ENCODE measurements around the gene SLC31A1. TPM values are rescaled to one million over a fixed set of nuclear protein-coding genes. Genes with fewer than 3 reads are reported as not detected.

Gene SLC31A1
- total RNA-seq (2014; rRNA removed; shearing (Covaris generic)) = 21.4 and 34.0 TPM in 2 replicates

DNA sequence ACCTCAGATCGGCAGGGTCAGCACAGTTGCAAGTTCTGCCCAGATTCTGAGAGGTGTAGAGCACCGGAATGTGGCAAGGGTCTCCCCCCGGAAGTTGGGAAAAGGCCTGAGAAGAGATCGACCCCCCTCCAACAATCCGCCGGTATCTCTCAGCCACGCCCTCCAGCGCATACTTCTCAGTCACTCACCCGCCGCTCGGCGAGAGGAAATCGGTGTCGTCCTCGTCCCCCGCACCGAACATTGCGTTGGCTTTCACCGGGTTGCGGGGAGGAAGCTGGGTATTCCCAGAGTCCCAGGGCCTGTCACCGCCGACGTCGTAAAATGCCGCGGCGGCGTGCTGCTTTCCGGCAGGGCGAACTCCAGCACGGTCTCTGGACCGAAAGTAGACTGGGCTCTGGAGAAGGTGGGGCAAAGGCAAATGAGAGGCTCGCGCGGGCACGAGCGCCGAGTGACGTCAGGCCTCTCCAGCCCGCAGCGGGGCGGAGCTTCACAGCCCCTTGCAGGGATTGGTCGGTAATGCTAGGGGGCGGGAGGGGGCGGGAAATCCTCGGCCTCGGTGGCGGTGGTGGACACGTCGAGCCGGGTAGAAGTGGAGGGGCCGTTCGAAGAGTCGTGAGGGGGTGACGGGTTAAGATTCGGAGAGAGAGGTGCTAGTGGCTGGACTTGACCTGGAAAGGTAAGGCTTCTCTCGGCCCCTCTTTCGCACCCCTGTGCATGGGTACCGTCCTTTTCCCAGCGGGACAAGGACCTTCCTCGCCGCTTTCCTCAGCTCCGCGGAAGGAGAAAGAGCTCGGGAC, at the start of gene SLC31A1, which contains the start of gene FKBP15:
Gene SLC31A1 (plus strand): TSS at position 542 of the 797 bp plus-strand sequence. CDS start 34,605 bp downstream, outside the sequence.
Gene FKBP15 (minus strand): TSS at position 275 of the 797 bp plus-strand sequence. CDS start 34 bp downstream, at position 241.
- peak; percentile 98 for DNase-seq (ENCODE audit: low read depth)

GRCh38 chr9:113173341-113173740, 48.0 kb upstream of the SLC31A1 start:
- no peak for DNase-seq (ENCODE audit: low read depth)

DNA sequence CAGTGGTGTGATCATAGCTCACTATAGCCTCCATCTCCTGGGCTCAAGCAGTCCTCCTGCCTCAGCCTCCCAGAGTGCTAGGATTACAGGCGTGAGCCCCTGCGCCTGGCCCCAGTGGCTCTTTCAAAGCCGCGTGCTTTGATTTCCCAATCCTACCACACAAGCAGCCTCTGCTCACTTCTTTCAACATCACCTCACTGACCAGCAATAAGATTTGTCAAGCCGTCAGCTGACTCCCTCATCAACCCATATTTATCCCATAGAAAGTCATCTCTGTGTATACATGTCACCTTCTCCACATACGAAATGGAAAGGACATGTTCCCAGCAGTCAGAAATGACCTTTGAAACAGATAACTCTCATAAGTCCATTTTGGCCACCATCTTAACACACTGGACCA, 44.5 kb upstream of the SLC31A1 start:
- no peak for DNase-seq (ENCODE audit: low read depth)

GRCh38 chr9:113177251-113177650, 44.1 kb upstream of the SLC31A1 start:
- DNase-seq (ENCODE audit: low read depth) = no peak

- peak; percentile 20 for DNase-seq (ENCODE audit: low read depth)
Observed at GRCh38 chr9:113178087-113178486, 43.3 kb upstream of the SLC31A1 start.

DNA sequence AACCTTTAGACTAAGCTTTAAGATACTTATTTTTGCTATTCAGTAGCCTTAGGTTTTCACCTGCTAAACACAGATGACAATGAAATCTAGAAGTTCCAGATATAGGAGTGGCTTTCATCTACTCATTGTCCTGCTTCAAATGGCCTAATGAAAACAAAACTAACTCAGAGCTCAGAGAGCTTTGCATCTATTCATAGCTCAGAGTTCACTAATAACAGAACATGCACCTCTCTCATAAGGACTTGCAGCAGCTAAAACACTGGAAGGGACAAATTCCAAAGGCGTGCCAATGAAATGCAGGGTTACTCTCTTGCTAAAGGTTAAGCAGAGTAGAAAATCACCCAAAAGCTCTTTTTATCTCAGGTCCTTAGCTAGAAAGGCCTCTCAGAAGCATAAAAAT, 41.5 kb upstream of the SLC31A1 start:
- no peak for DNase-seq (ENCODE audit: low read depth)

DNA sequence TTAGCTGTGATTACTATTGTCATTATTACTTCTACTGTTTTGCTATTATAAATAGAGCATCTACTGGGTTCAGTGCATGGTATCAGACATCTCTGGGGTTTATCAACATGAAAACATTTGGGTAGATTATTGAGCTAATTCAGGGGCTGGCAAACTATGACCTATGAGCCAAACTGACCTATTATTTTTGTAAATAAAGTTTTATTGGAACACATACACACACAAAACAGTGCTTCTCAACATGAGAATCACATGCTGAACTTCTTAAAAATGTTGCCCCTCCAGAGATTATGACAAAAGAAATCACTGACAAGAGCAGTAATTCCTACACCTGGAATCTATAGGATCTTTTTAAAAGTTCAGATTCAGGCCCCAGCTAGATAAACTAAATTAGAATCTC, 40.2 kb upstream of the SLC31A1 start:
- DNase-seq (ENCODE audit: low read depth) = no peak

DNA sequence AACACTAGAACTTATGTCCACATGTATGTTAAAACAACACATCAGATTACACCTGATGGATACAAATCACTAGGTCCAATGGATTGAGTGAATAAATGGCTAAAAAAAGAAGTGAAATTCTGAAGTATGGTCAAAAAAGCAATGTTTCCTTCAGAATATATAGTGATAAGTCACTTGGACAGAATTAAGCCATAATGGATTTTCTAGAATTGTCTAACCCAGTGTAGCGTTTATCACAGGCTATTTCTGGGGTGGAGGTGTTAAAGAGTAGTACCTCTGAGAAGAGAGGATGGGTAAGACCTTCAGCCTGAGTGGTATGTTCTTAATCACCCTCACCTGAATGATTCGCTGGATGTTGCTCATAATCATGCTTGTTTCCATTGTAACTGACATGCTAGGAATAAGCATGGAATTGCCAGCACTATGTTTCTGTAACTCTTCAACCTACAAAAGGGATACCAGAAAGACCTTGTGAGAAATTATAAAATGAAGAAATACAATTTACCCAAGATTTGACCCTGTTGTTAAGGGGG, 37.3 kb upstream of the SLC31A1 start:
- no peak for DNase-seq (ENCODE audit: low read depth)

DNA sequence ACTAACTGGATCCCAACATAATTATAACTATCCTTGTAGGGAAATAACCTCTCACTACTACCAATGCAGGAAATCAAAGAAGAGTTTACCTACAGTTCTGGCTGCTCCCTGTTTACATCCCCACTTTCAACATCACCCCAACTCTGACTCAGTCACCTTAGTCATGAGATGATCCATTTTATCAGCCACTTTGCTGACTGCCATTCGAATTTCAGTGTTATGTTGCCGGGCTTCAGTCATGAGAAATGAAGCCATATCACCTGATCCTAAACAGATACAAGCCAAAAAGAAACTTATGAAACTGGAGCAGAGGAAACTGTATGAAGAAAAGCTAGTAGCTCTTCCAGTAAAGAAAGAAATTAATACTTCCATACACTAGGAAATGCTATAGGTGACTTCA, 36.8 kb upstream of the SLC31A1 start:
- DNase-seq (ENCODE audit: low read depth) = peak; percentile 16

- no peak for DNase-seq (ENCODE audit: low read depth)
Observed at GRCh38 chr9:113185271-113185670, 36.1 kb upstream of the SLC31A1 start.

GRCh38 chr9:113186137-113186755, 35.1 kb upstream of the SLC31A1 start:
- DNase-seq (ENCODE audit: low read depth) = no peak

DNA sequence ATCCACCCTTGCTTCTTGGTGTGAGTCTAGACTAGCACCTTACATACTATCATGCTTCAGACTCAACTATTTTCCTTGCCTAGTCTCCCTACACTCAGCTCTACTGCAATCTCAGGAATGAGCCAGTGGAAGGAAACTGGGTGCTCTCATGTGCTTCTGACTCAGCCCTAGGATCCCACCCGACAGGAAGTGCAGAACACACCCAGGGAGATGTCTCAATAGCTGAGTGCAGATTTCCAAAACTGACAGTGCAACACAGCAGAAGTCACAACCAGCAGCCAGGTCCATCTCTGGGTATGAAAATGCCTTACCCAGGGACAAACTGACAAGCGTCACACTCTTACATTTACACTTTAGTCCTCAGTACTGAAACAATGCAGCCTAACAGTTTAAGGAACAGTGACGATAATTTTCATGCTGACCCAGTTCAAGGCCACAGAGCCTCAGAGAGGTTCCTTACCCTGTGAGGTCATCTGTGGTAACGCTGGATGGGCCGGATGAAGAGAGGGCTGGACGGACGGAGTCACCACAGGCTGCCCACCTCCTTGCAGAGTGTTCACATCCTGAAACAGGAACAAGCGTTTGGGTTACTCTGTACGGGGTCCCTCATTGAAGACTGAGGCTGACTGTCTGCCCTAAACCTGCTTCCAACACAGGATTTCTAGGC, 33.3 kb upstream of the SLC31A1 start:
- DNase-seq (ENCODE audit: low read depth) = peak; percentile 63

DNA sequence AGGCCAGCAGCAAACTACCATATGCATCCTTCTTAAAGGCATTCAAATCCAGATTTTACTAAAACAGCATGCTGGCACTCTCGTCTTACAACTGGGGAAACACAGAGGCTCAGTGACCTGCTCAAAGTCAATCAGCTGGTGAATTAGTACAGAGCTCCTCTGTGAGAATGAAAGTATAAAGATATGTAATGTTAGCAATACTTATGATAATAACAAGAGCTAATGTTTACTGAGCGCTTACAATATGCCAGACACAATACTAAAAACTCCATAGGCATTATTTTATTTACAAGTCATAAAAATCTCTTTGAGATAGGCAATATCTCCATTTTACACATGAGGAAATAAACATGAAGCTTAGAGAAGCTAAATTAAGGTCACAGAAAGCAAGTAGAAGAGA, 28.9 kb upstream of the SLC31A1 start:
- no peak for DNase-seq (ENCODE audit: low read depth)

DNA sequence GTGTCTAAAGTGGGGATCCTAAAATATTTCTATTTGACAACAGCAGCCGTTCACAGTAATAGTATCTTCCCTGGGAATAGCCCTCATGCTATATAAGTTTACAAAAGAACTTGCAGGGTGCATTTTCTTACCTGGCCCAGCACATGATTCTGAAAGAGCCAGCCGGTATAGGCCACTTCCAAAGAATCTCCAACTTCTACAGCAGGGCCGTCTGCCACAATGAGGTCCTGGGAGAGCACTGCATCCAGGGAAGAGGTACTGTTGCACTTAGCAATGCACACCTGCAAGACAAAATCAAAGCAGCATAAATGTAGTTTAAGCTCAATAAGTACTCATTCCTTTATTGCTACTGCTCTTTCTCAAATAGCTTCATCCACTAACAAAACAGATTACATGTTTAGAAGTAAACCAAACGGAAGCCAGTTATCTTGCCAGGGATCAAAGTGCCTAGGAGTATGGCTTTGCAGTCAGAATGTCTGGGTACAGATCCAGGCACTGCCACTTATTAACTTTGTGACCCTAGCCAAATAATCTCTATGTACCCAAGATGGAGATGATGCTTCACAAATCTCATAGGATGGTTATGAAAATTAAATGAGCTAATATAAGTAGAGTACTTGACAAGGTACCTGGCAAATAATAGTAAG, 21.5 kb upstream of the SLC31A1 start:
- DNase-seq (ENCODE audit: low read depth) = no peak

GRCh38 chr9:113205432-113205831, 15.9 kb upstream of the SLC31A1 start:
- DNase-seq (ENCODE audit: low read depth) = no peak

DNA sequence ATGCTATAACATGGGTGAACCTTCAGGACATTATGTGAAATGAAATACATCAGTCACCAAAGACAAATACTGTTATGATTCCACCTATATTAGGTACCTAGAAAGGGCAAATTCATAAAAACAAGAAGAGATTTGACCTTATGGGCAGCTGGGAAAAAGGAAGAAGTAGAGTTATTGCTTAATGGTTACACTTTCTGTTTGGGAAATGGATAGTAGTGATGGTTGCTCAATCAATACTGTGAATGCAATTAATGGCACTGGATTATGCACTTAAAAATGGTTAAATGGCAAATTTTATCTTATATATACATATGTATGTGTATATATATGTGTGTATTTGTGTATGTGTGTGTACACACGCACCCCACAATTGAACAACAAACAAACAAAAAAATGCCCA, 15.5 kb upstream of the SLC31A1 start:
- no peak for DNase-seq (ENCODE audit: low read depth)

DNA sequence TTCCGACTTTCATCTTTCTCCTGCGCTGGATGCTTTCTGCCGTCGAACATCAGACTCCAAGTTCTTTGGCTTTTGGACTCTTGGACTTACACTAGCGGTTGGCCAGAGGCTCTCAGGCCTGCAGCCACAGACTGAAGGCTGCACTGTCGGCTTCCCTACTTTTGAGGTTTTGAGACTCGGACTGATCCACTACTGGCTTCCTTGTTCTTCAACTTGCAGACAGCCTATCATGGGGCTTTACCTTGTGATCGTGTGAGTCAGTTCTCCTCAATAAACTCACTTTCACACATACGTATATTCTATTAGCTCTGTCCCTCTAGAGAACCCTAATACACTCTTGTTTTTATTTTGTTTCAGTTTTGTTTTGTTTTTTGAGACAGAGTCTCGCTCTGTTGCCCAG, 10.5 kb upstream of the SLC31A1 start:
- DNase-seq (ENCODE audit: low read depth) = no peak

DNA sequence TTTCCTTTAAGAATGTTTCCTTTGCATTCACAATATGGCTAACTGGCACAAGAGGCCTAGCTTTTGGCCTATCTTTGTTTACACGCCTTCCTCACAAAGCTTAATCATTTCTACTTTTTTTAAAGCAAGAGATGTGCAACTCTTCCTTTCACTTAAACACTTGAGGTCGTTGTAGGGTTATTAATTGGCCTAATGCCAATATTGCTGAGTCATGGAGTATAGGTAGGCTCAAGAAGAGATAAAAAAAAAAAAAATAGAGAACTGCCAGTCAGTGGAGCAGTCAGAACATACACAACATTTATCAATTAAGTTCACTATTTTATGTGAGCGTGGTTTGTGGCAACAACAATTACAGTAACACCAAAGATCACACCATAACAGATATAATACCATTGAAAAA, 6.2 kb upstream of the SLC31A1 start:
- peak; percentile 65 for DNase-seq (ENCODE audit: low read depth)

DNA sequence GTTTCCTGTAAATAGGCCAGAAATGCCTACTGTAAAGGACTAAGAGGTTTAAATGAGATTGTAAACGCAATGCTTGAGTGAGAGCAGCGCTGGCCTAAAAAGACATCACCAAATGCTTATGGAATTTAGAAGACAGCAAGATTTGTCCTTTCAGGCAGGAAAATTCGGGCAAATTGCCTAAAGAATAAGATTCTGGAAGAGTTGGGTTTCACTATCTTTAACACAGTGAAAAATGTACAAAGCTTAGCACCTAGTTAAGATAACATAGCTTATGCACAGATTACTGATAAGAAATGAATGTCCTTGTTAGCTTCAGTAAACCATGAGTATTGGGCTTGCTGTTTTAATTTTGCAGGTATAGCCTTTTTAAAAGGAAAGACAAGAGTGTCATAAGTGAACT, 4.9 kb upstream of the SLC31A1 start:
- DNase-seq (ENCODE audit: low read depth) = no peak

DNA sequence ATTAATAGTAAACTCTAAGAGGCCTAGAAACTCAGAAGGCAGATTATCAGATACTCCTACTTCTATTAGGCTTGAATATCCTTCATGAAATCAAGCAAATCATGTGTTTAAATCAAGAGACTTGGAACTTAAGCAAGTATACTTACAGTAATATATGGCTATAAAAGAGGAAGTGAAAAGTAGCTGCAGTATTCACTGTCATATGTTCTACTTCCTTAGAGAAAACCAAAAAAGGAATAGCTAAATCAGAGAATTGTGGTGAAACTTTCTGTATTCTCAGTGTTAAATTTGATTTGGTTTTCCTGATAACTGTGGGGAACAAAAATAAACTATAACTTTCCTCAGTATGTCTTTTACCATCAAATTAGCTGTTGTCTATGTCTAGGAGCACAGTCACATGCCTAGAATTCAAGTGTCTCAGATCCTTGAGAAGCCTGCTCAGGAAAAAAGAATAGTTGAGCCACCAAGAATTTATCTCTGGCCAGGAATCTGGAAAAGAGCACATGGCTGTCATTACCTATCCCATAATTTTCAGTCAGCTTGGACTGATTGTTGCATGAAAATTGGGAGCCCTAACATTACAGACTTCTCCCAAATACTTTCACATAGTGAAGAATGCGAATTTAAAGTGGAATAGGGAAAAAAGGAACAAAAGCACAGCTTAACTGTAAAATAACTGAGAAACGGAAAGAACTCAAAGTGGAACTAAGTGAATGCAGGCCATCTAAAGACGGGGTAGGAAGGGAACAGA, 2.0 kb upstream of the SLC31A1 start:
- no peak for DNase-seq (ENCODE audit: low read depth)

GRCh38 chr9:113219969-113220368, 1.4 kb upstream of the SLC31A1 start:
- DNase-seq (ENCODE audit: low read depth) = peak; percentile 92
